Peyer's patch (tissue), 4 donors: ENCODE measurements around the gene FMO3.

Source experiments
- POLR2A ChIP-seq, 2 donors: fragments of 450-650 bp; IDR thresholded peaks; one replicate each; pipeline ENCODE4 v1.5.1; 2017; ENCODE audit warnings: antibody characterized with exemption in 2 of 2, mild to moderate bottlenecking in 2 of 2, moderate library complexity in 2 of 2
- TF ChIP-seq, protein P1 (sequence below), 6 experiments: fragments of 450-650 bp in 4 of 6; fragments of 200-600 bp in 2 of 6; sonication (generic) in 1 of 6; IDR thresholded peaks; one replicate each; pipeline ENCODE4 v1.5.1; 2017 to 2019; ENCODE audit warnings: antibody characterized with exemption in 6 of 6, mild to moderate bottlenecking in 3 of 6, moderate library complexity in 1 of 6

DNA sequence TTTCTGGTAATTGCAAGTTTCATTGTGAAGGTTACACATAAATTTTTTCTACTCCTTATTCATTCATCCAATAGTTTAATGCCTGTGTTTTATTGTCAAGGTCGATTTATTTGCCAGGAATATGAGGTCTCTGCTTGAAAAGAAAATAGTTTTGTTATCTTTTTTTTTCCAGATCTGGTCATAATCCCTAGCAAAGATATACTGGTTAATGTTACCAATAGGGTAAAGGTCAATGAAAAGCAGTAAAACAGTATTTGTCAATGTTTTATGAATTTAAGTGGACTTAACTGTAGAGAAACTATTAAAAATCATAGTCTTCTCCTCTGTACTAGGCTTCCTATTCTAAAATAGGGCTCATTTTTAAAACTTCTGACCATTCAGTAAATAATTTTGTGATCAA lies 8.1 kb upstream of the FMO3 start:
- TF ChIP-seq, protein P1, sequence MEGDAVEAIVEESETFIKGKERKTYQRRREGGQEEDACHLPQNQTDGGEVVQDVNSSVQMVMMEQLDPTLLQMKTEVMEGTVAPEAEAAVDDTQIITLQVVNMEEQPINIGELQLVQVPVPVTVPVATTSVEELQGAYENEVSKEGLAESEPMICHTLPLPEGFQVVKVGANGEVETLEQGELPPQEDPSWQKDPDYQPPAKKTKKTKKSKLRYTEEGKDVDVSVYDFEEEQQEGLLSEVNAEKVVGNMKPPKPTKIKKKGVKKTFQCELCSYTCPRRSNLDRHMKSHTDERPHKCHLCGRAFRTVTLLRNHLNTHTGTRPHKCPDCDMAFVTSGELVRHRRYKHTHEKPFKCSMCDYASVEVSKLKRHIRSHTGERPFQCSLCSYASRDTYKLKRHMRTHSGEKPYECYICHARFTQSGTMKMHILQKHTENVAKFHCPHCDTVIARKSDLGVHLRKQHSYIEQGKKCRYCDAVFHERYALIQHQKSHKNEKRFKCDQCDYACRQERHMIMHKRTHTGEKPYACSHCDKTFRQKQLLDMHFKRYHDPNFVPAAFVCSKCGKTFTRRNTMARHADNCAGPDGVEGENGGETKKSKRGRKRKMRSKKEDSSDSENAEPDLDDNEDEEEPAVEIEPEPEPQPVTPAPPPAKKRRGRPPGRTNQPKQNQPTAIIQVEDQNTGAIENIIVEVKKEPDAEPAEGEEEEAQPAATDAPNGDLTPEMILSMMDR (IDR thresholded peaks at IDR 0.05), result no peak
- TF ChIP-seq POLR2A (IDR thresholded peaks at IDR 0.05), result no peak
